ENCODE measurements around the gene ST6GALNAC1.

Gene ST6GALNAC1

DNA sequence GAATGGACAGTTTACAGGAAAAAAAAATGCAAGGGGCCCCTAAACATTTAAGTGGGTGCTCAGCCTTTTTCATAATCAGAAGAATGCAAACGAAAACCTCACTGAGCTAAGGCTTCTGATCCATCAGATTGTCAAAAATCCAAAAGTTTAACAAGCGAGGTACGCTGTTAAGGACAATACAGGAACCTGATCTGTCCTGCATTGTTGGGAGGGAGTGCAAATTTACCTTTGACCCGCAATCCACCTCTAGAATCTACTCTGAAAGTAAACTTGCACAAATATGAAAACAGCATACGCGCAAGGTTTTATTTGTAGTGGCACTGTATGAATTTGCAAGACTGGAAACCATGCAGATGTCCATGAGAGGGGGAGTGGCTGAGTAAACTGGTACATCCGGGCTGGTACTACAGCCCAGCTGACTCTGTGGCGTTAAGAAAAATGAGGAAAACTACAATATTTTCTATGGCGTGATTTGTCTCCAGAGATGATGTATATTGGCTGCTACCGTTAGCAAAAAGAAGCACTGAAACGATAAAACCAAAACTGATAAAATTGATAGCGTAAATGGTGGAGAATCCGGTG lies 28.8 kb upstream of the ST6GALNAC1 start:
- Histone ChIP-seq H3K4me1 (ENCODE audit: control insufficient read depth, insufficient read depth, low read length) (peaks cover 11% of the 10 kb centered on the region), H3K36me3 (ENCODE audit: control insufficient read depth, insufficient read depth, low read length) (peaks cover under 1% of the 10 kb centered on the region), H3K27me3 (ENCODE audit: control insufficient read depth, insufficient read depth, low read length) (no peaks in the 10 kb centered on the region), H3K27ac (ENCODE audit: low read depth, low read length) (peak overlapping the region; percentile 78), H3K4me3 (ENCODE audit: low read length) (peak overlapping the region; percentile 88), H3K9ac (ENCODE audit: low read length) (peak overlapping the region; percentile 35)

DNA sequence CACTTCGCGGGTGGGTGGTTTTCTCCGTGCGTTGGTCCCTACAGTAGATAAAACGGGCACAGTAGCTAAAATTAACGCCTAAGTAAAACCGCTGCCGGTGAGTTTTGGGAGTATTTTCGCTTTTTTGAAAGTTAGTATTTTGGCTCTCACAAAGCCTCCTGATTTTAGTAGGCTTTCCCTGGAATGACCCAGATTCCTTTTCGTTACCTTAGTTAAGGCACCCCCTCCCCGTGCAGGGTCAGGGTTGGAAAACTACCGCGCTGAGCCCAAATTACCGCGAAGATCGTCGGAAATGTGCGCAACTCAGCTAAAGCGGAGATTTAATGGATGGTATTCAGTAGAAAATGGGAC lies 28.3 kb upstream of the ST6GALNAC1 start:
- Histone ChIP-seq H3K27me3 (ENCODE audit: control insufficient read depth, insufficient read depth, low read length) (no peaks in the 10 kb centered on the region), H3K4me3 (ENCODE audit: low read length) (peak overlapping the region; percentile 88), H3K4me1 (ENCODE audit: control insufficient read depth, insufficient read depth, low read length) (peaks cover 11% of the 10 kb centered on the region), H3K36me3 (ENCODE audit: control insufficient read depth, insufficient read depth, low read length) (no peaks in the 10 kb centered on the region), H3K9ac (ENCODE audit: low read length) (peak overlapping the region; percentile 35), H3K27ac (ENCODE audit: low read depth, low read length) (peak overlapping the region; percentile 78)

DNA sequence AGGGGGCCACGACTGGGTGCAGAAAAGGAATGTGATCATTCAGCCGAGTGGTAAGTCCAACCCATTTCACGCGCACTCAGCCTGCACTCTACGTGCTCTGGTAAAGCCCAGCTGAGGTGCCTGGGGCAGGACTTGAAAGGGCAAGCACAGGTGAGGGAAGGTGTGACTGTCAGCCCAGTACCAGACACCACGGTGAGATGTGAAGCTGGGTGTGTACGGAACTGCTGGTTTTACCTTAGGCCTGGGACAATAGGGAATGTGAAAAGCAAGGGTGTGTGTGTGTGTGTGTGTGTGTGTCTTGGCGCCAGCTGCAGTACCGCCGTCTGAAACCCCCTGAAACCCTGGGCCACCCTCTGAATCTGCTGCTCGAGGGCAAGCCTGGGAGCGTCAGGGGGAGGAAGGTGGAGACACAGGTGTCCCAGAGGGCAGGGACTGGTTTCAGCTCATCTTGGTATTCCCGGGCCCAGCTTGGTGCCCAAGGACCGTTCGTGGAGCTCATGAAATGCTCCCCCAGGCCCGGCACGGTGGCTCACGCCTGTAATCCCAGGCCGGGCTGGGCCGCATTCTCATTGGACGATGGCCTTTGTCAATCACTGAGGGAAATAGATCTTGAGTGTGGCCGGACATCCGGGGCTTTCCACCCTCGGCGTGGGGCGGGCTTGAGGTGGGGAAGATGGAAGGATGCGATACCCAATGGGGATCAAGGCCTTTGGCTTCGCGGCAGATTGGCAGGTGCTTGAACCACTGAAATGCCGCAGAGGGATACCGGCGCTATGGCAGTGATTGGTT lies 27.8 kb upstream of the ST6GALNAC1 start:
- no peaks in the 10 kb centered on the region for H3K27me3 ChIP-seq (ENCODE audit: control insufficient read depth, insufficient read depth, low read length)
- no peaks in the 10 kb centered on the region for H3K36me3 ChIP-seq (ENCODE audit: control insufficient read depth, insufficient read depth, low read length)
- peak overlapping the region; percentile 39 for H3K9ac ChIP-seq (ENCODE audit: low read length)
- H3K27ac ChIP-seq (ENCODE audit: low read depth, low read length): peak overlapping the region; percentile 85
- peak overlapping the region; percentile 88 for H3K4me3 ChIP-seq (ENCODE audit: low read length)
- H3K4me1 ChIP-seq (ENCODE audit: control insufficient read depth, insufficient read depth, low read length): peaks cover 11% of the 10 kb centered on the region

GRCh38 chr17:76670718-76671122 lies 27.2 kb upstream of the ST6GALNAC1 start:
- Histone ChIP-seq H3K4me3 (ENCODE audit: low read length) (peak overlapping the region; percentile 76), H3K36me3 (ENCODE audit: control insufficient read depth, insufficient read depth, low read length) (no peaks in the 10 kb centered on the region), H3K9ac (ENCODE audit: low read length) (peak overlapping the region; percentile 39), H3K27ac (ENCODE audit: low read depth, low read length) (peak overlapping the region; percentile 85), H3K4me1 (ENCODE audit: control insufficient read depth, insufficient read depth, low read length) (peaks cover 11% of the 10 kb centered on the region), H3K27me3 (ENCODE audit: control insufficient read depth, insufficient read depth, low read length) (no peaks in the 10 kb centered on the region)

- H3K9ac ChIP-seq (ENCODE audit: low read length): no peak overlapping the region
- no peaks in the 10 kb centered on the region for H3K27me3 ChIP-seq (ENCODE audit: control insufficient read depth, insufficient read depth, low read length)
- peaks cover 11% of the 10 kb centered on the region for H3K4me1 ChIP-seq (ENCODE audit: control insufficient read depth, insufficient read depth, low read length)
- no peak overlapping the region for H3K4me3 ChIP-seq (ENCODE audit: low read length)
- H3K27ac ChIP-seq (ENCODE audit: low read depth, low read length): no peak overlapping the region
- no peaks in the 10 kb centered on the region for H3K36me3 ChIP-seq (ENCODE audit: control insufficient read depth, insufficient read depth, low read length)
Observed at GRCh38 chr17:76670020-76670717, 26.6 kb upstream of the ST6GALNAC1 start.

DNA sequence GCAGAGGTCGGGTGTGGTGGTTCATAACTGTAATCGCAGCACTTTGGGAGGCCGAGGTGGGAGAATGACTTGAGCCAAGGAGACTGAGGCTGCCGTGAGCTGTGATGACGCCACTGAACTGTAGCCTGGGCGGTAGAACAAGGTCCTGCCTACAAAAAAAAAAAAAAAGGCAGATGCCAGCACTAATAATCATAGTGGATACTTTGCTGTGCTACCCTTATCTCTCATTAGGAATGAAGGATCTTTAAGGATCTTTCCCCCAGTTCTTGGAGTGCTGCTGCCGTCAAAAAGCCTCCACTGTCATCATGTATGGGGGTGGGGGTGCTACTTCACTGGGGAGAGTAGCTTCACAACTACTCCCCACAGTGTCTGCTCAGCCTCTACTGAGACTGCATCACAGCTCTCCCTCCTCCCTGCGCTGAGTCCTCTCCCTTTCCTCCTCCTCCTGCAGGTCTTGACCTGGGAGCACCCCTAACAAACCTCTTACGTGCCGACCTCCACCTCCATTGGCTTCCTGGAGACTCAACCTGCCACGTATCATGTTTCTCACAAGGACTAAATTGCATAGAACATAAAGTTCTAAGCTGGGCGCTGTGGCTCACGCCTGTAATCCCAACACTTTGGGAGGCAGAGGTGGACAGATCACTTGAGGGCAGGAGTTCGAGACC lies 24.4 kb upstream of the ST6GALNAC1 start:
- Histone ChIP-seq H3K9ac (ENCODE audit: low read length) (no peak overlapping the region), H3K27me3 (ENCODE audit: control insufficient read depth, insufficient read depth, low read length) (no peaks in the 10 kb centered on the region), H3K36me3 (ENCODE audit: control insufficient read depth, insufficient read depth, low read length) (no peaks in the 10 kb centered on the region)

GRCh38 chr17:76667491-76667755 lies 23.9 kb upstream of the ST6GALNAC1 start:
- no peaks in the 10 kb centered on the region for H3K27me3 ChIP-seq (ENCODE audit: control insufficient read depth, insufficient read depth, low read length)
- no peaks in the 10 kb centered on the region for H3K36me3 ChIP-seq (ENCODE audit: control insufficient read depth, insufficient read depth, low read length)
- no peak overlapping the region for H3K9ac ChIP-seq (ENCODE audit: low read length)
- H3K27ac ChIP-seq (ENCODE audit: low read depth, low read length): no peak overlapping the region
- H3K4me3 ChIP-seq (ENCODE audit: low read length): no peak overlapping the region
- peaks cover 10% of the 10 kb centered on the region for H3K4me1 ChIP-seq (ENCODE audit: control insufficient read depth, insufficient read depth, low read length)

More for the DNA sequence above, 24.4 kb upstream of the ST6GALNAC1 start:
- H3K27ac ChIP-seq (ENCODE audit: low read depth, low read length): no peak overlapping the region
- H3K4me1 ChIP-seq (ENCODE audit: control insufficient read depth, insufficient read depth, low read length): peaks cover 11% of the 10 kb centered on the region
- H3K4me3 ChIP-seq (ENCODE audit: low read length): no peak overlapping the region

GRCh38 chr17:76660656-76661042 lies 17.1 kb upstream of the ST6GALNAC1 start:
- no peaks in the 10 kb centered on the region for H3K36me3 ChIP-seq (ENCODE audit: control insufficient read depth, insufficient read depth, low read length)
- no peak overlapping the region for H3K27ac ChIP-seq (ENCODE audit: low read depth, low read length)
- no peak overlapping the region for H3K9ac ChIP-seq (ENCODE audit: low read length)
- no peaks in the 10 kb centered on the region for H3K4me1 ChIP-seq (ENCODE audit: control insufficient read depth, insufficient read depth, low read length)
- H3K4me3 ChIP-seq (ENCODE audit: low read length): no peak overlapping the region
- no peaks in the 10 kb centered on the region for H3K27me3 ChIP-seq (ENCODE audit: control insufficient read depth, insufficient read depth, low read length)

GRCh38 chr17:76659928-76660655 lies 16.5 kb upstream of the ST6GALNAC1 start:
- peak overlapping the region; percentile 5 for H3K4me3 ChIP-seq (ENCODE audit: low read length)
- H3K27me3 ChIP-seq (ENCODE audit: control insufficient read depth, insufficient read depth, low read length): no peaks in the 10 kb centered on the region
- H3K4me1 ChIP-seq (ENCODE audit: control insufficient read depth, insufficient read depth, low read length): no peaks in the 10 kb centered on the region
- H3K27ac ChIP-seq (ENCODE audit: low read depth, low read length): no peak overlapping the region
- H3K9ac ChIP-seq (ENCODE audit: low read length): no peak overlapping the region
- no peaks in the 10 kb centered on the region for H3K36me3 ChIP-seq (ENCODE audit: control insufficient read depth, insufficient read depth, low read length)

DNA sequence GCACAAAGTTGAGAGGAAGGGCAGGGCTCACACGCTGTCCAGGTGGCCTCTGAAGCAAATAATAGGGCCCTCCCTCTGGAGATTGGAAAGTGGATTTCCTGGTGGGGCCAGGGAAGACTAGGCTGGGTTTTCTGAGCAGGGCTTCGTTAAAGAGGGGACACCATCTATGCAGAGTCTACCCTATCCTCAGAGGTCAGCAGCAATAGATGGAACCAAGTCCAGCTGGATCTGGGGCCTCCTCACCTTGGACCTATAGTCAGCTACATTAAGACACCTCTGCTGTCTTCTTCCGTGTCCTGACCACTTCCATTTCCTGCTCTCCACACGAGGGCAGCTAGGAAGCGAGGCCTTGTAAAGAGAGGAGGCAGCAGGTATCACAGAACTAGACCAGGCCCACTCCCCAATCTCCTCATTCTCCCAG lies 14.7 kb upstream of the ST6GALNAC1 start:
- Histone ChIP-seq H3K27ac (ENCODE audit: low read depth, low read length) (no peak overlapping the region), H3K27me3 (ENCODE audit: control insufficient read depth, insufficient read depth, low read length) (no peaks in the 10 kb centered on the region), H3K36me3 (ENCODE audit: control insufficient read depth, insufficient read depth, low read length) (no peaks in the 10 kb centered on the region), H3K9ac (ENCODE audit: low read length) (no peak overlapping the region), H3K4me1 (ENCODE audit: control insufficient read depth, insufficient read depth, low read length) (no peaks in the 10 kb centered on the region), H3K4me3 (ENCODE audit: low read length) (no peak overlapping the region)

DNA sequence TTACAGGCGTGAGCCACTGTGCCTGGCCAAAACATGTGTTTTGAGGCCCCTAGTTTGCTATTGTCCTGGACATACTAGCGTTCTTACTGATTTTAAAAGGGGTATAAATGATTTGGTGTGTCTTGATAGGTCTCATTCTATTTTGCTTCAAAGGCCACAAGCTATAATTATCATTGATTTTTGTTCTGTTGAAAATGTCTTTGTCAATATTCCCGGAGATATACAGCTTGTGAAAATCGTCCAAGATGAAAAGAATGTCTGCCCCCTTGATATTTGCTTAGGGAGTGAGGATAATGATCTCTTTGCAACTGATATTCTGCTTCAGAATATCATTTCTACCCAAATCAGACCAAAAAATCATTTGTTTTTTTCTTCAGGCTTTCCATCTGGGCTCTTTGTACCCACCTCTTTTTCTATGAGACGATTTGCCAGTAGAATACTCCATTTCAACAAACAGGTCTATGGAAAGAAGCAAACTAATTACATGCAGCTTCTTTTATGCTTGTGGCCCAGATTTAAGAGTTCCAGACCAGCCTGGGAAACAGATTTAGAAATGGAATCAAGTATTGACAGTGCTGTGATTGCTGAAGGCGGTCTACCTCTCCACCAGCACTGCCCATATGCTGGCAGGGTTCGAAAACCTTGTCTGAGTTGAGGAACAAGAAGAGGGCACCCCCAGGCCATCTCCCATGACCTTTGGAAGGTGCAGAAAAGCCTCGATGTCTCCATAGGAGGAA lies 14.1 kb upstream of the ST6GALNAC1 start:
- no peaks in the 10 kb centered on the region for H3K36me3 ChIP-seq (ENCODE audit: control insufficient read depth, insufficient read depth, low read length)
- no peaks in the 10 kb centered on the region for H3K27me3 ChIP-seq (ENCODE audit: control insufficient read depth, insufficient read depth, low read length)
- no peaks in the 10 kb centered on the region for H3K4me1 ChIP-seq (ENCODE audit: control insufficient read depth, insufficient read depth, low read length)
- H3K9ac ChIP-seq (ENCODE audit: low read length): no peak overlapping the region
- H3K4me3 ChIP-seq (ENCODE audit: low read length): no peak overlapping the region
- no peak overlapping the region for H3K27ac ChIP-seq (ENCODE audit: low read depth, low read length)

All from rectal smooth muscle tissue (tissue), 1 donor.